ENCODE data around the gene ITSN2. TPM values are rescaled to one million over a fixed set of nuclear protein-coding genes. Genes with fewer than 3 reads are reported as not detected.

ITSN2 gene
- total RNA-seq, 1 donor from 2014 or later = 19.6 TPM

DNA sequence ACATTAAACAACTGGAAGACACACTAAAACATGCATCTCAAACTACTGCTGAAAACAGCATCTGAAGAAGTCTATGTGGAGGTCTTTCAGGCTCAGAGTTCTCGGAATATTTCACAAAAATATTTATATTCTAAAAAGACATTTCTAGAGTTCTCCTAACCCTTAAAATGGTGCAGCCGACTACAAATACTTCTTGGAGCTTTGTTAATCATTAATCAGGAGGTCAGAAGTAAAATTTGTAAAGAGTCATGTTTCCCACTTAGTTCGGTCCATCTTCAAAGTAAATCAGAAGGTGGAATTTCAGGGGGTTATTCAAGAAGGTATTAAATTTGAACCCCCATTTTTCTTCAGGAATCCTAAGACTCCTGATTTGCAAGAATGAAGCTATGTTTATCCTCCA is 112.7 kb downstream of the ITSN2 start:
- TF ChIP-seq, protein P1, sequence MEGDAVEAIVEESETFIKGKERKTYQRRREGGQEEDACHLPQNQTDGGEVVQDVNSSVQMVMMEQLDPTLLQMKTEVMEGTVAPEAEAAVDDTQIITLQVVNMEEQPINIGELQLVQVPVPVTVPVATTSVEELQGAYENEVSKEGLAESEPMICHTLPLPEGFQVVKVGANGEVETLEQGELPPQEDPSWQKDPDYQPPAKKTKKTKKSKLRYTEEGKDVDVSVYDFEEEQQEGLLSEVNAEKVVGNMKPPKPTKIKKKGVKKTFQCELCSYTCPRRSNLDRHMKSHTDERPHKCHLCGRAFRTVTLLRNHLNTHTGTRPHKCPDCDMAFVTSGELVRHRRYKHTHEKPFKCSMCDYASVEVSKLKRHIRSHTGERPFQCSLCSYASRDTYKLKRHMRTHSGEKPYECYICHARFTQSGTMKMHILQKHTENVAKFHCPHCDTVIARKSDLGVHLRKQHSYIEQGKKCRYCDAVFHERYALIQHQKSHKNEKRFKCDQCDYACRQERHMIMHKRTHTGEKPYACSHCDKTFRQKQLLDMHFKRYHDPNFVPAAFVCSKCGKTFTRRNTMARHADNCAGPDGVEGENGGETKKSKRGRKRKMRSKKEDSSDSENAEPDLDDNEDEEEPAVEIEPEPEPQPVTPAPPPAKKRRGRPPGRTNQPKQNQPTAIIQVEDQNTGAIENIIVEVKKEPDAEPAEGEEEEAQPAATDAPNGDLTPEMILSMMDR (IDR thresholded peaks at IDR 0.05; ENCODE audit: unreplicated experiment) = no peak
- Mint-ChIP-seq H3K4me3 (no peak overlapping the region), H3K27ac (no peak overlapping the region), H3K36me3 (peaks cover 30% of the 10 kb centered on the region), H3K9me3 (no peaks in the 10 kb centered on the region), H3K27me3 (ENCODE audit: low read depth) (no peaks in the 10 kb centered on the region), H3K4me1 (no peaks in the 10 kb centered on the region)
- DNase-seq (ENCODE audit: low spot score in 2 of 2, unreplicated experiment in 2 of 2) = no peak

DNA sequence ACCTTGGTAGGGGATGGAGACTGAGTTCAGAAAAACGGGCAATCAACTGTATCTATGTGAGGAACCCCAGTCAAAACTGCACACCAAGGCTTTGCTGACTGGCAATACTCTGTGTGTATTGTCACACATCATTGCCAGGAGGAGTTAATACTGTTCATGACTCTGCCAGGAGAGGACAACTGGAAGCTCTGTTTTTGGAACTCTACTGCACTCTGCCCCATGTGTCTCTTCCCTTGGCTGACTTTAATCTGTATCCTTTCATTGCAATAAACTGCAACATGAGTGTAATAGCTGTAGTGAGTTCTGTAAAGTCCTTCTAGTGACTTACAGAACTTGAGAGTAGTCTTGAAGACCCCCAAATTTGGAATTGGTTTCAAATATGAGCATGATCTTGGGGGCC is 113.2 kb downstream of the ITSN2 start:
- Mint-ChIP-seq H3K4me1 (no peaks in the 10 kb centered on the region), H3K9me3 (no peaks in the 10 kb centered on the region), H3K27ac (no peak overlapping the region), H3K27me3 (ENCODE audit: low read depth) (no peaks in the 10 kb centered on the region), H3K4me3 (no peak overlapping the region), H3K36me3 (peaks cover 27% of the 10 kb centered on the region)
- DNase-seq (ENCODE audit: low spot score in 2 of 2, unreplicated experiment in 2 of 2) = no peak
- TF ChIP-seq, protein P1 (IDR thresholded peaks at IDR 0.05; ENCODE audit: unreplicated experiment) = no peak

DNA sequence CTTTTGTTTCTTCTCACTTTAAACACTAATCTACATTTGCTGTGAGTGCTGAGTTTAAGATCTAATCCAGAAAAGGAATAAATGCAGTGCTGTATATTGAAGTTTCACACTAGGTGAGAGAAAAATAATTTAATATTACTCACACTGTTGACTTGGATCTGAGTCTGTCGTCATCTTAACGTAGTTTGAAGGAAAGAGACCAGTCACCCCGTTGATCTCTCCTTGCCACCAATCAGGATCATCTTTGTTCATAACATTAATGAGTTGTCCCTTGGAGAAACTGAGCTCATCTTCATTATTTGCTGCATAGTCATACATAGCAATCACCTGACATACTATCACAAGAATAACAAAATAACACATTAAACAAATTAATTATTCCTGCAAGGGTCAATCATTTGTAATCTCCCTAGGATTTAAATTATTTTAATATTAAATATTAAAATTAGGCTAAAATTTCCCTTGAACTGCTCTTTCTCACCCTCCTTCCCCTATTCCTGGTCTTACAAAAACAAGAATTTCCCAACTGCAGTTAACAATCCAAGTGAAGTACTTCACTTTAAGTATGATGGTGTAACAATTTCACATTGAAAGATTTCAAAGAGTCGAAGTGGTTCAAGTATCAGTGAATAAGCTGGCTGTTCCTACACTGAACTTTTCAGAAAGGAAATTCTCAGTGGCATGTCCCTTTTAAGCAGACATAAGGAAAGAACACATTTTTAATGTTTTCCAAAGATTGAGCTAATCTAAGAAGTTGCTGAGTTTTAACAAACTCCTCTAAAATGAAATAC is 114.2 kb downstream of the ITSN2 start:
- Mint-ChIP-seq H3K36me3 (peaks cover 24% of the 10 kb centered on the region), H3K9me3 (no peaks in the 10 kb centered on the region), H3K27ac (no peak overlapping the region), H3K27me3 (ENCODE audit: low read depth) (no peaks in the 10 kb centered on the region), H3K4me1 (no peaks in the 10 kb centered on the region), H3K4me3 (no peak overlapping the region)
- DNase-seq (ENCODE audit: low spot score in 2 of 2, unreplicated experiment in 2 of 2) = no peak
- TF ChIP-seq, protein P1 (IDR thresholded peaks at IDR 0.05; ENCODE audit: unreplicated experiment) = no peak

DNA sequence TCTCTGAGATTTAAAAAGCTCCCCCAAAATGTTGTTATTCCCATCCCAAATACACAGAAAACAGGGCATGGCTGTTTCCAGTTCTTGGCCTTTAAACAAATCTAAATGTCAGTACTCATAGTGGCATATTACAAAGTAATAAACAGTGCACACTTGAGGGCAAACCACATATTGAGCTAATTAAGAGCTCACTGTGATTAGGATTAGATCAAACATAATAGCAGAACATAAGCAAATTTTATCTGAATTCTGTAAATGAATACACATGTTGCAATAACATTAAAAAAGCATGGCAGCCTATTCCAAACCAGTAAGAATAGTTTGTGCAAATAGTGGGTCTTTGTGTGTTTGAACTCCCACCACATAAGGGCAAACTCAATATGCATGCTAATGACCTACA is 118.8 kb downstream of the ITSN2 start:
- TF ChIP-seq, protein P1 (IDR thresholded peaks at IDR 0.05; ENCODE audit: unreplicated experiment) = no peak

DNA sequence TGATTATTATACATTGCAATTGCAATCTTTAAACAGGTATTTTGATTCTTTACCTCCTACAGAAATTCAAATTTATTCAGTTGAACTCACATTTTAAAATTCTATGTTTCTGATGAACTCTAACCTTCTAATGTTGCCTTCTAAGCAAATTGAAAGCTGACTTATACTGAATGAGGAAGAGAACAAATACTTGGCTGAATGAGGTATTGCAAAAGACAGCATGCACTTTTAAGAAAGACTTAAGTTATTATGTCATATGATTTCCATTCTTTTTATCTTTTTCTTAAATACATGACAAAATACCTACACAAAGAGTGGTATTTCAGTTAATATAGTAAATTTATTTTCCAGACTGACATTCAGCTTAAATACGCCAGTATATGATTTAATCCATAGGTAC is 120.8 kb downstream of the ITSN2 start:
- H3K27ac Mint-ChIP-seq = no peak overlapping the region
- H3K4me1 Mint-ChIP-seq = no peaks in the 10 kb centered on the region
- TF ChIP-seq, protein P1 (IDR thresholded peaks at IDR 0.05; ENCODE audit: unreplicated experiment) = no peak
- no peak overlapping the region for H3K4me3 Mint-ChIP-seq
- no peaks in the 10 kb centered on the region for H3K9me3 Mint-ChIP-seq
- DNase-seq (ENCODE audit: low spot score in 2 of 2, unreplicated experiment in 2 of 2) = no peak
- peaks cover 1% of the 10 kb centered on the region for H3K36me3 Mint-ChIP-seq
- H3K27me3 Mint-ChIP-seq (ENCODE audit: low read depth) = no peaks in the 10 kb centered on the region

More for the DNA sequence above, 118.8 kb downstream of the ITSN2 start:
- no peaks in the 10 kb centered on the region for H3K27me3 Mint-ChIP-seq (ENCODE audit: low read depth)
- no peaks in the 10 kb centered on the region for H3K9me3 Mint-ChIP-seq
- no peak overlapping the region for H3K27ac Mint-ChIP-seq
- H3K4me3 Mint-ChIP-seq = no peak overlapping the region
- H3K4me1 Mint-ChIP-seq = no peaks in the 10 kb centered on the region
- DNase-seq (ENCODE audit: low spot score in 2 of 2, unreplicated experiment in 2 of 2) = no peak
- peaks cover 10% of the 10 kb centered on the region for H3K36me3 Mint-ChIP-seq
